Prostate gland (tissue), 2 donors: ENCODE measurements around the gene SLC10A3.

Experiments used
- POLR2A ChIP-seq: fragments of 450-650 bp; IDR thresholded peaks from one replicate; pipeline ENCODE4 v1.6.1; 2016; ENCODE audit warnings: antibody characterized with exemption, mild to moderate bottlenecking
- POLR2AphosphoS5 ChIP-seq: sonication (generic); formaldehyde crosslinking; IDR thresholded peaks from one replicate; pipeline ENCODE4 v1.6.1; 2017; ENCODE audit warnings: antibody characterized with exemption
- TF ChIP-seq, protein P1 (sequence below), 4 experiments: fragments of 200-600 bp in 2 of 4; fragments of 450-650 bp in 2 of 4; sonication (generic) in 2 of 4; IDR thresholded peaks; 1 replicate in 3 of 4; 2 replicates in 1 of 4; pipeline ENCODE4 v1.5.1; 2016 to 2019; ENCODE audit warnings: antibody characterized with exemption in 4 of 4, mild to moderate bottlenecking in 2 of 4, moderate library complexity in 2 of 4

DNA sequence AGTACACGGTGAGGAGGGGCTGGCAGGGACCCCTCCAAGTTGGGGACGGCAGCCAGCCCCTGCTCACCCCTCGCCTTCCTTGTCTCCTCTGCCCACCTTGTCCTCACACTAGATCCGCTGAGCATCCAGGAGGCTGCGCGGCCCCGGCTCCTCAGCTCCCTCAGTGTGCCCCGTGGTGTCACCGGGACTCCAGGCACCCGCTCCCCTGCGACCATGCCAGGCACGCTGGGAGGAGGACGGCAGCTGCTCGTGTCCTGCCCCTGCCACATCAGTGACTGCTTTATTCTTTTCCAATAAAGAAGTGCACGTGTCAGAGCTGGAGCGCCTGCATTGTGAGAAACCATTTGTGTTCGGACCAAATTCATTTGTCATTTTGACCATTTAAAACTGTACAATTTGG lies 40.1 kb downstream of the SLC10A3 start:
- TF ChIP-seq, protein P1, sequence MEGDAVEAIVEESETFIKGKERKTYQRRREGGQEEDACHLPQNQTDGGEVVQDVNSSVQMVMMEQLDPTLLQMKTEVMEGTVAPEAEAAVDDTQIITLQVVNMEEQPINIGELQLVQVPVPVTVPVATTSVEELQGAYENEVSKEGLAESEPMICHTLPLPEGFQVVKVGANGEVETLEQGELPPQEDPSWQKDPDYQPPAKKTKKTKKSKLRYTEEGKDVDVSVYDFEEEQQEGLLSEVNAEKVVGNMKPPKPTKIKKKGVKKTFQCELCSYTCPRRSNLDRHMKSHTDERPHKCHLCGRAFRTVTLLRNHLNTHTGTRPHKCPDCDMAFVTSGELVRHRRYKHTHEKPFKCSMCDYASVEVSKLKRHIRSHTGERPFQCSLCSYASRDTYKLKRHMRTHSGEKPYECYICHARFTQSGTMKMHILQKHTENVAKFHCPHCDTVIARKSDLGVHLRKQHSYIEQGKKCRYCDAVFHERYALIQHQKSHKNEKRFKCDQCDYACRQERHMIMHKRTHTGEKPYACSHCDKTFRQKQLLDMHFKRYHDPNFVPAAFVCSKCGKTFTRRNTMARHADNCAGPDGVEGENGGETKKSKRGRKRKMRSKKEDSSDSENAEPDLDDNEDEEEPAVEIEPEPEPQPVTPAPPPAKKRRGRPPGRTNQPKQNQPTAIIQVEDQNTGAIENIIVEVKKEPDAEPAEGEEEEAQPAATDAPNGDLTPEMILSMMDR (IDR thresholded peaks at IDR 0.05) = no peak
- TF ChIP-seq POLR2A (no peak), POLR2AphosphoS5 (no peak)
